K562 (cell line): ENCODE results near the gene PPP6R1. TPM values are rescaled to one million over a fixed set of nuclear protein-coding genes. Genes with fewer than 3 reads are reported as not detected.

Experiments used
- ATAC-seq: fragments of 200-7000 bp; cut with Tn5 transposase; 3 replicates; pipeline ENCODE4 v1.9.1; 2020; ENCODE audit warnings: moderate library complexity
- BruUV-seq: library from RNA; stranded (reverse); fragments of 400-500 nt; replicated peaks from 2 replicates; lab custom pipeline; 2021; lab: Mats Ljungman, UMichigan
- CTCF ChIA-PET: fragments of 300-600 bp; formaldehyde crosslinking; extraction: SDS; loops from one replicate; lab custom pipeline; 2021; ENCODE audit warnings: low intra/inter-chr PET ratio; lab: Yijun Ruan, JAX
- POLR2A ChIA-PET: fragments of 300-600, 350-650 bp; sonication (Branson Sonifier 250); formaldehyde crosslinking; extraction: SDS; loops from one replicate; lab custom pipeline; 2021; ENCODE audit warnings: antibody characterized with exemption, inconsistent platforms; lab: Yijun Ruan, JAX
- DNase-seq, 4 experiments: peaks; one replicate each; pipeline versions ENCODE4 v3.0.0 to v3.0.0-alpha.2; 2011 to 2018; ENCODE audit warnings: low spot score in 3 of 4, mixed read lengths in 3 of 4; ENCODE audit errors: extremely low read depth in 1 of 4
- FAIRE-seq: peaks from 2 replicates; lab custom pipeline; 2011; peaks lifted over from hg19 to GRCh38; lab: Jason Lieb, UNC
- H2AFZ ChIP-seq: 2 replicates; pipeline ENCODE4 v1.6.0; 2011; ENCODE audit warnings: low read depth, low read length, control low read depth, inconsistent platforms
- H3K27ac ChIP-seq: fragments of 200-600 bp; 3 replicates; pipeline ENCODE4 v1.8.0; 2011; ENCODE audit warnings: low read depth, mild to moderate bottlenecking, control low read depth, inconsistent platforms, low read length, moderate library complexity, mixed read lengths; ENCODE audit errors: extremely low read depth
- H3K27me3 ChIP-seq, 2 experiments: fragments of 300-600 bp in 1 of 2; 2 replicates in 1 of 2; 3 replicates in 1 of 2; pipeline versions ENCODE4 v1.6.0 to v1.8.0; 2011; ENCODE audit warnings: inconsistent platforms in 2 of 2, low read length in 2 of 2, mild to moderate bottlenecking in 1 of 2, mixed read lengths in 1 of 2, moderate library complexity in 1 of 2; ENCODE audit not compliant: control insufficient read depth in 2 of 2, insufficient read depth in 2 of 2
- H3K36me3 ChIP-seq: fragments of 300-600 bp; 3 replicates; pipeline ENCODE4 v1.8.0; 2011; ENCODE audit warnings: mild to moderate bottlenecking, low read length, inconsistent platforms; ENCODE audit not compliant: control insufficient read depth, insufficient read depth
- H3K4me1 ChIP-seq, 2 experiments: fragments of 200-600 bp in 1 of 2; replicated peaks in 1 of 2; 2 replicates in 1 of 2; 3 replicates in 1 of 2; pipeline versions ENCODE4 v1.5.1 to v1.8.0; 2011; ENCODE audit warnings: inconsistent platforms in 2 of 2, low read length in 2 of 2, mild to moderate bottlenecking in 1 of 2, mixed read lengths in 1 of 2, moderate library complexity in 1 of 2; ENCODE audit not compliant: control insufficient read depth in 2 of 2, insufficient read depth in 2 of 2
- H3K4me2 ChIP-seq: 2 replicates; pipeline ENCODE4 v1.6.1; 2011; ENCODE audit warnings: low read length, control low read depth, inconsistent platforms, mixed read lengths; ENCODE audit not compliant: insufficient read depth
- H3K4me3 ChIP-seq: fragments of 200-600 bp; sonication (generic), shearing (Covaris generic); 2 replicates; pipeline ENCODE4 v1.5.1; 2016; ENCODE audit warnings: control low read depth, inconsistent platforms
- H3K79me2 ChIP-seq: fragments of 200-600 bp; 3 replicates; pipeline ENCODE4 v1.8.0; 2011; ENCODE audit warnings: low read length, inconsistent platforms; ENCODE audit not compliant: control insufficient read depth, insufficient read depth
- H3K9ac ChIP-seq, 2 experiments: 2 replicates each; pipeline versions ENCODE4 v1.6.0 to v1.6.1; 2011; ENCODE audit warnings: low read depth in 2 of 2, low read length in 2 of 2, control low read depth in 1 of 2, inconsistent platforms in 1 of 2, mild to moderate bottlenecking in 1 of 2, mixed read lengths in 1 of 2; ENCODE audit not compliant: insufficient read depth in 1 of 2
- H3K9me1 ChIP-seq: one replicate; pipeline ENCODE4 v1.6.0; 2011; ENCODE audit warnings: inconsistent platforms, mild to moderate bottlenecking, low read length, moderate library complexity; ENCODE audit not compliant: control insufficient read depth, insufficient read depth
- H3K9me3 ChIP-seq: replicated peaks from 2 replicates; pipeline ENCODE4 v1.5.1; 2011; ENCODE audit warnings: low read depth, low read length, inconsistent platforms; ENCODE audit not compliant: control insufficient read depth, insufficient read depth
- H4K20me1 ChIP-seq: replicated peaks from 2 replicates; pipeline ENCODE4 v1.6.1; 2011; ENCODE audit warnings: low read length, inconsistent platforms, mixed read lengths; ENCODE audit not compliant: control insufficient read depth, insufficient read depth
- BCOR ChIP-seq: fragments of 450-650 bp; IDR thresholded peaks from 2 replicates; pipeline ENCODE4 v1.6.1; 2016
- CBFA2T3 ChIP-seq: fragments of 450-650 bp; IDR thresholded peaks from 2 replicates; pipeline ENCODE4 v1.6.1; 2017
- CREB1 ChIP-seq, 2 experiments: sonication (generic) in 1 of 2; formaldehyde crosslinking in 1 of 2; IDR thresholded peaks; 2 replicates each; pipeline versions ENCODE4 v1.6.1 to v1.8.0; 2012 to 2022; ENCODE audit warnings: inconsistent platforms in 1 of 2, mild to moderate bottlenecking in 1 of 2, missing genetic modification reagents in 1 of 2, moderate library complexity in 1 of 2
- ILF3 ChIP-seq: fragments of 450-650 bp; IDR thresholded peaks from 2 replicates; pipeline ENCODE4 v1.6.1; 2018; ENCODE audit warnings: antibody characterized with exemption, mild to moderate bottlenecking, moderate library complexity, borderline replicate concordance
- MAZ ChIP-seq, 2 experiments: fragments of 450-650 bp in 1 of 2; sonication (generic) in 1 of 2; formaldehyde crosslinking; IDR thresholded peaks in 1 of 2; conservative IDR thresholded peaks in 1 of 2; 2 replicates each; pipeline versions ENCODE4 v1.4.0 to v1.5.0; 2020; ENCODE audit warnings: mild to moderate bottlenecking in 1 of 2, missing genetic modification reagents in 1 of 2
- POLR2G ChIP-seq: fragments of 200-400 bp; formaldehyde crosslinking; IDR thresholded peaks from 2 replicates; pipeline ENCODE4 v1.6.1; 2017; ENCODE audit warnings: low read depth, mild to moderate bottlenecking, antibody characterized with exemption, low read length, moderate library complexity
- RBM15 ChIP-seq: fragments of 200-400 bp; formaldehyde crosslinking; IDR thresholded peaks from 2 replicates; pipeline ENCODE4 v1.6.1; 2018; ENCODE audit warnings: mild to moderate bottlenecking, low read length, moderate library complexity; ENCODE audit not compliant: insufficient read depth
- SIX5 ChIP-seq, 2 experiments: IDR thresholded peaks; 2 replicates each; pipeline ENCODE4 v1.6.1; 2011; ENCODE audit warnings: low read length in 2 of 2, borderline replicate concordance in 1 of 2, low read depth in 1 of 2, mild to moderate bottlenecking in 1 of 2, moderate library complexity in 1 of 2; ENCODE audit not compliant: insufficient read depth in 1 of 2
- YBX1 ChIP-seq: fragments of 450-650 bp; IDR thresholded peaks from 2 replicates; pipeline ENCODE4 v1.7.1; 2016; ENCODE audit warnings: mild to moderate bottlenecking
- ZBTB1 ChIP-seq: sonication (generic); formaldehyde crosslinking; IDR thresholded peaks from 2 replicates; pipeline ENCODE4 v1.8.1; 2023; ENCODE audit warnings: missing genetic modification reagents, low read depth, mild to moderate bottlenecking, borderline replicate concordance
- ZNF395 ChIP-seq: fragments of 200-800 bp; sonication (Bioruptor generic); IDR thresholded peaks from 2 replicates; pipeline ENCODE4 v1.6.1; 2017; ENCODE audit warnings: missing genetic modification characterization, missing compliant biosample characterization
- WGBS: fragments of 100-300 bp; shearing (Covaris generic); methylation state at CpG from one replicate; pipeline ENCODE4 v1.1.6; 2016; ENCODE audit warnings: low coverage, mixed read lengths; ENCODE audit not compliant: insufficient coverage; ENCODE audit errors: missing lambda C conversion rate; 5-methylcytosine and 5-hydroxymethylcytosine counted together
- in situ Hi-C: fragments of 300-500 bp; cut with MboI; formaldehyde crosslinking; loops from 4 replicates; pipeline ENCODE4 v1.15.0; 2018; ENCODE audit warnings: inconsistent platforms, mixed read lengths
- intact Hi-C: fragments of 100-400 bp; cut with micrococcal nuclease; formaldehyde crosslinking; loops from 2 replicates; pipeline ENCODE4 v1.14.2; 2022
- polyA plus RNA-seq, 8 experiments: library from polyadenylated mRNA; depleted of rRNA in 4 of 8; stranded (reverse) in 5 of 8; unstranded in 3 of 8; fragments of >200 nt; fragmentation: Nextera tagmentation in 2 of 8; fragmentation: Illumina TruSeq in 1 of 8; extraction: Ambion mirVana in 2 of 8; extraction: Trizol in 1 of 8; gene quantifications; 2 replicates each; pipeline versions ENCODE4 v1.2.1 to v1.2.3, GENCODE V29; 2011 to 2014; ENCODE audit warnings: inconsistent platforms in 1 of 8, missing spikeins in 1 of 8
- total RNA-seq, 7 experiments: library from RNA; depleted of rRNA in 6 of 7; stranded (reverse); fragments of >200 nt in 6 of 7; fragmentation: Illumina TruSeq in 2 of 7; extraction: Trizol in 2 of 7; gene quantifications; 2 replicates each; pipeline versions ENCODE4 v1.2.1 to v1.2.3, GENCODE V29; 2011 to 2021; ENCODE audit warnings: low replicate concordance in 1 of 7

The PPP6R1 gene
- total and polyA plus RNA-seq, 9 of the 15 experiments (the other 6 are each of a cell fraction or from before 2014, with no cell fraction given): 0.48 to 135 (median 37.2) TPM

- Histone ChIP-seq H3K9me1 (no peaks in the 10 kb centered on the region), H3K4me2 (no peak overlapping the region), H3K9me3 (no peaks in the 10 kb centered on the region; the same call in 1 of the 2 replicates), H3K9ac (no peak overlapping the region), H3K27ac (no peak overlapping the region), H3K36me3 (peaks cover 5% of the 10 kb centered on the region; the same call in 1 of the 3 replicates), H4K20me1 (no peaks in the 10 kb centered on the region), H2AFZ (no peak overlapping the region), H3K4me1 (peaks cover 0 to 46% of the 10 kb centered on the region in 2 experiments; a peak in 3 of 5 replicates), H3K4me3 (no peak overlapping the region), H3K79me2 (no peaks in the 10 kb centered on the region), H3K27me3 (no peaks in the 10 kb centered on the region)
- intact Hi-C loops (no loop called here), in situ Hi-C loops (no loop called here)
- ATAC-seq (no peak), FAIRE-seq (no peak), DNase-seq (no peak)
- TF ChIP-seq BCOR: 0 out of 2 replicates have a peak, but pooled peaks have one; percentile 31
- TF ChIP-seq RBM15: no peak
- ChIA-PET CTCF (no interaction called here), POLR2A (interaction anchor here (1.0 to 1.1 kb wide), 2 partner anchors 12 to 101 kb away, joined by 3 read pairs; partner anchors contain the start of gene UBE2S)
- no TSS peak for BruUV-seq
- 59% methylated on average over 3 of the region's 3 CpGs for WGBS
Observed at GRCh38 chr19:55306712-55307111, 47.9 kb upstream of the PPP6R1 start.

GRCh38 chr19:55305983-55306562 is 47.3 kb upstream of the PPP6R1 start:
- FAIRE-seq (no peak), DNase-seq (no peak), ATAC-seq (peak; percentile 7; the same call in 2 of the 3 replicates)
- H3K9me3 ChIP-seq: no peaks in the 10 kb centered on the region; the same call in 1 of the 2 replicates
- H3K27me3 ChIP-seq: no peaks in the 10 kb centered on the region
- CTCF ChIA-PET: no interaction called here
- H2AFZ ChIP-seq: peak overlapping the region; percentile 49; the same call in 1 of the 2 replicates
- no peaks in the 10 kb centered on the region for H3K79me2 ChIP-seq
- H3K4me3 ChIP-seq: no peak overlapping the region
- in situ Hi-C loops: no loop called here
- WGBS: 76% methylated on average over 15 of the region's 17 CpGs
- H3K27ac ChIP-seq: no peak overlapping the region
- POLR2A ChIA-PET: interaction anchor here (1.0 to 1.1 kb wide), 2 partner anchors 12 to 102 kb away, joined by 3 read pairs; partner anchors contain the start of gene UBE2S
- intact Hi-C loops: no loop called here
- peak overlapping the region in 1 of 2 experiments; percentile 78; a peak in 1 of 4 replicates for H3K9ac ChIP-seq
- H3K36me3 ChIP-seq: peaks cover 5% of the 10 kb centered on the region; the same call in 1 of the 3 replicates
- no peaks in the 10 kb centered on the region for H3K9me1 ChIP-seq
- H4K20me1 ChIP-seq: no peaks in the 10 kb centered on the region
- BruUV-seq: no TSS peak
- H3K4me2 ChIP-seq: no peak overlapping the region
- H3K4me1 ChIP-seq: peaks cover 5 to 49% of the 10 kb centered on the region in 2 experiments; a peak in 4 of 5 replicates
- TF ChIP-seq CREB1 (IDR thresholded peaks at IDR 0.05): no peak
- no peak for TF ChIP-seq CREB1 (CRISPR knock-in tag; IDR thresholded peaks at IDR 0.05)
- TF ChIP-seq ILF3: no peak
- TF ChIP-seq MAZ (CRISPR knock-in tag; conservative IDR thresholded peaks at IDR 0.05 in 1 of 2, IDR thresholded peaks at IDR 0.05 in 1 of 2): no peak
- 0 out of 2 replicates have a peak, but pooled peaks have one; percentile 38 for TF ChIP-seq POLR2G
- no peak for TF ChIP-seq CBFA2T3
- 0 out of 2 replicates have a peak, but pooled peaks have one; percentile 3 for TF ChIP-seq ZNF395 (CRISPR knock-in tag)
- no peak for TF ChIP-seq YBX1
- peak in 1 of 2 experiments; percentile 31; a peak in 1 of 4 replicates for TF ChIP-seq SIX5 (IDR thresholded peaks at IDR 0.05; ENCODE audit: borderline replicate concordance in 1 of 2, insufficient read depth in 1 of 2, low read depth in 1 of 2, low read length in 2 of 2)
- no peak for TF ChIP-seq ZBTB1 (CRISPR knock-in tag)
